ENCODE measurements around the gene APBA2.

DNA sequence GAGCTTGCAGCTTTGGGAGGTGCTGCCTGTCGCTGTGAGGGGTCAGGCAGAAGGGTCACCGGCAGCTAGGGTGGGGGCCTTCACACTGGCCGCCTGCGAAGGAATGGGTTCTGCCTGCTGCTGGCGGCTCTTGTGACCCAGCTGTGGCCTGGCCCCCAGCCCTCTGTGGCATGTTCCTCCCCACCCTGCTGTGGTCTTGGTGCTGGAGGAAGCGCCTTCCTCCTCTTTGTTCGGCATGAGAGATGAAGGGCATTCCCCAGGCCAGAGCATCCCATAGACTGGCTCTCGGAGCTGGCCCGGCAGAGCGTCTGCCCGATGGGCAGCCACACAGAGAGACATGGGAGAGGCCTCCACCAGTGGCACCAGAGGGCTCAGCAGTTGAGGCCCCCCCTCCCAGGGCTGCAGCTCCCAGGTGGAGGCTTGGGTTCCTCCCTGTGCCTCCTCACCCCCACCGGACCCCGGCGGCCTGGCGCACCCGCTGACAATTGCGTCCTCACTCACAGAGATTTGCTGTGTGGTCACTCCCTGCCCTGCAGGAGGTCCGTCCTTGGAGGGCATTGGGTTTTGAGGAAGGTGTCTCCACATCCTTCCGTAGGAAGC lies 221.6 kb downstream of the APBA2 start:
- TF ChIP-seq, protein P1, sequence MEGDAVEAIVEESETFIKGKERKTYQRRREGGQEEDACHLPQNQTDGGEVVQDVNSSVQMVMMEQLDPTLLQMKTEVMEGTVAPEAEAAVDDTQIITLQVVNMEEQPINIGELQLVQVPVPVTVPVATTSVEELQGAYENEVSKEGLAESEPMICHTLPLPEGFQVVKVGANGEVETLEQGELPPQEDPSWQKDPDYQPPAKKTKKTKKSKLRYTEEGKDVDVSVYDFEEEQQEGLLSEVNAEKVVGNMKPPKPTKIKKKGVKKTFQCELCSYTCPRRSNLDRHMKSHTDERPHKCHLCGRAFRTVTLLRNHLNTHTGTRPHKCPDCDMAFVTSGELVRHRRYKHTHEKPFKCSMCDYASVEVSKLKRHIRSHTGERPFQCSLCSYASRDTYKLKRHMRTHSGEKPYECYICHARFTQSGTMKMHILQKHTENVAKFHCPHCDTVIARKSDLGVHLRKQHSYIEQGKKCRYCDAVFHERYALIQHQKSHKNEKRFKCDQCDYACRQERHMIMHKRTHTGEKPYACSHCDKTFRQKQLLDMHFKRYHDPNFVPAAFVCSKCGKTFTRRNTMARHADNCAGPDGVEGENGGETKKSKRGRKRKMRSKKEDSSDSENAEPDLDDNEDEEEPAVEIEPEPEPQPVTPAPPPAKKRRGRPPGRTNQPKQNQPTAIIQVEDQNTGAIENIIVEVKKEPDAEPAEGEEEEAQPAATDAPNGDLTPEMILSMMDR (IDR thresholded peaks at IDR 0.05), result no peak
- TF ChIP-seq POLR2A (IDR thresholded peaks at IDR 0.05), result no peak

Measured in heart left ventricle (tissue), 13 donors.